ENCODE data around the gene NANP.
"Not testable (repeated sequence)": the region's sequence is repeated elsewhere in the genome, so short reads cannot be mapped to it uniquely, and the experiment has no call there.

The NANP gene

DNA sequence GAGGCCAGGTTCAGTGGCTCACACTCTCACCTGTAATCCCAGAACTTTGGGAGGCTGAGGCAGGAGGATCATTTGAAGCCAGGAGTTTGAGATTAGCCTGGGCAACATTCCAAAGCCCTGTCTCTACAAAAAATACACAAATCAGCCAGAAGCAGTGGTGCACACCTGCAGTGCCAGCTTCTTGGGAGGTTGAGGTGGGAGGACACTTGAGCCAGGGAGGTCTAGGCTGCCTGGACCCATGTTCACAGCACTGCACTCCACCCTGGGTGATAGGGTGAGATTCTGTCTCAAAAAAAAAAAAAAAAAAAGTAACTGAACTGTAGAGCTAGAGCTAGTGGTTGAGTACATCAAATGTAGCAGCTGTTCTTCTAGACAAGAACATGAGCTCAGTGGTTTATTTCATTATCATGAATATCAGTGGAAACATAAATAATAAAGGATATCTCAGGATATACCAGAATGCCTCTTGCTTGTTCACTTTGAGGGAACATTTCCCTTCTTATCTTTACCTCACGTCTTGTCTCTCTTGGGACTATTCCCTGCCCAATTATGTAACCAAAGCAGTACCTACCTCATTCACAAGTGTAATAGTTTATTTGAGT is 17.6 kb downstream of the NANP start:
- TF ChIP-seq, protein P1, sequence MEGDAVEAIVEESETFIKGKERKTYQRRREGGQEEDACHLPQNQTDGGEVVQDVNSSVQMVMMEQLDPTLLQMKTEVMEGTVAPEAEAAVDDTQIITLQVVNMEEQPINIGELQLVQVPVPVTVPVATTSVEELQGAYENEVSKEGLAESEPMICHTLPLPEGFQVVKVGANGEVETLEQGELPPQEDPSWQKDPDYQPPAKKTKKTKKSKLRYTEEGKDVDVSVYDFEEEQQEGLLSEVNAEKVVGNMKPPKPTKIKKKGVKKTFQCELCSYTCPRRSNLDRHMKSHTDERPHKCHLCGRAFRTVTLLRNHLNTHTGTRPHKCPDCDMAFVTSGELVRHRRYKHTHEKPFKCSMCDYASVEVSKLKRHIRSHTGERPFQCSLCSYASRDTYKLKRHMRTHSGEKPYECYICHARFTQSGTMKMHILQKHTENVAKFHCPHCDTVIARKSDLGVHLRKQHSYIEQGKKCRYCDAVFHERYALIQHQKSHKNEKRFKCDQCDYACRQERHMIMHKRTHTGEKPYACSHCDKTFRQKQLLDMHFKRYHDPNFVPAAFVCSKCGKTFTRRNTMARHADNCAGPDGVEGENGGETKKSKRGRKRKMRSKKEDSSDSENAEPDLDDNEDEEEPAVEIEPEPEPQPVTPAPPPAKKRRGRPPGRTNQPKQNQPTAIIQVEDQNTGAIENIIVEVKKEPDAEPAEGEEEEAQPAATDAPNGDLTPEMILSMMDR (IDR thresholded peaks at IDR 0.05; ENCODE audit: low read depth, low read length, missing control alignments), result no peak
- DNase-seq (ENCODE audit: low read depth), result no peak
- H3K4me3 ChIP-seq (ENCODE audit: low read depth, low read length), result no peak overlapping the region

DNA sequence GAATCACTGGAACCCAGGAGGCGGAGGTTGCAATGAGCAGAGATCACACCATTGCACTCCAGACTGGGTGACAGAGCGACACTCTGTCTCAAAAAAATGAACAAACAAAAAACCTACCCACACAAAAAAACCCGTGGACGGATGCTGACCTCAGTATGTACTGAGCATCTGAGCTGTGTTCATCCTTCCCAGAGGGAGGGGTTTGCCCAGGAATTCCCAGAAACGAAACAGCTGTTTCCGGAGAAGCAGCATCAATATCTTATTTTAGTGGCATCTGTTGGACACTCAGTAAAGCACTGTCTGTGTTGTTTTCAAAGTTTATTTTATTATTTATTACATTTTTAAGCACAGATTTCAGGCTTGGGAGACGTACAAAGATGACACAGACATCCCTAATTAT is 18.7 kb downstream of the NANP start:
- H3K4me3 ChIP-seq (ENCODE audit: low read depth, low read length), result no peak overlapping the region
- DNase-seq (ENCODE audit: low read depth), result no peak
- TF ChIP-seq, protein P1 (IDR thresholded peaks at IDR 0.05; ENCODE audit: low read depth, low read length, missing control alignments), result no peak

GRCh38 chr20:25604611-25605010 is 19.2 kb downstream of the NANP start:
- TF ChIP-seq, protein P1 (IDR thresholded peaks at IDR 0.05; ENCODE audit: low read depth, low read length, missing control alignments), result no peak
- DNase-seq (ENCODE audit: low read depth), result no peak
- H3K4me3 ChIP-seq (ENCODE audit: low read depth, low read length), result no peak overlapping the region

- not testable (repeated sequence) for H3K4me3 ChIP-seq (ENCODE audit: low read depth, low read length); DNase-seq (ENCODE audit: low read depth)
Observed at GRCh38 chr20:25602914-25603309, 20.9 kb downstream of the NANP start.

DNA sequence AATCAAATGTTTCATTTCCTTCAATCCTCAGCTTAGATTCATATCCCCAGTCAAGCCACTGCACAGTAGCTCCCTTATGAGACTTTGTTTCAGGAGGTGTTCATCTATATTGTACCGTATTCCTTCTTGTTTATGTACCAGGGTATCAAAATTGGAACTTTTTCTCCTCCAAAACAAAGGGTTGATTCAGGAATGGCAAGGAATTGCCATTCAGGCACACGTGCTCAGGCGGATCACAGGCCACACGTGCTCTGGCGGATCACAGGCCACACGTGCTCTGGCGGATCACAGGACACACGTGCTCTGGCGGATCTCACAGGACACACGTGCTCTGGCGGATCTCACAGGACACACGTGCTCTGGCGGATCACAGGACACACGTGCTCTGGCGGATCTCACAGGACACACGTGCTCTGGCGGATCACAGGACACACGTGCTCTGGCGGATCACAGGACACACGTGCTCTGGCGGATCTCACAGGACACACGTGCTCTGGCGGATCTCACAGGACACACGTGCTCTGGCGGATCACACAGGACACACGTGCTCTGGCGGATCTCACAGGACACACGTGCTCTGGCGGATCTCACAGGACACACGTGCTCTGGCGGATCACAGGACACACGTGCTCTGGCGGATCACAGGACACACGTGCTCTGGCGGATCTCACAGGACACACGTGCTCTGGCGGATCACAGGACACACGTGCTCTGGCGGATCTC is 21.5 kb downstream of the NANP start:
- DNase-seq (ENCODE audit: low read depth); H3K4me3 ChIP-seq (ENCODE audit: low read depth, low read length): not testable (repeated sequence)

- TF ChIP-seq, protein P1 (IDR thresholded peaks at IDR 0.05; ENCODE audit: low read depth, low read length, missing control alignments), result no peak
- no peak for DNase-seq (ENCODE audit: low read depth)
- no peak overlapping the region for H3K4me3 ChIP-seq (ENCODE audit: low read depth, low read length)
Observed at GRCh38 chr20:25601659-25602058, 22.2 kb downstream of the NANP start.

DNA sequence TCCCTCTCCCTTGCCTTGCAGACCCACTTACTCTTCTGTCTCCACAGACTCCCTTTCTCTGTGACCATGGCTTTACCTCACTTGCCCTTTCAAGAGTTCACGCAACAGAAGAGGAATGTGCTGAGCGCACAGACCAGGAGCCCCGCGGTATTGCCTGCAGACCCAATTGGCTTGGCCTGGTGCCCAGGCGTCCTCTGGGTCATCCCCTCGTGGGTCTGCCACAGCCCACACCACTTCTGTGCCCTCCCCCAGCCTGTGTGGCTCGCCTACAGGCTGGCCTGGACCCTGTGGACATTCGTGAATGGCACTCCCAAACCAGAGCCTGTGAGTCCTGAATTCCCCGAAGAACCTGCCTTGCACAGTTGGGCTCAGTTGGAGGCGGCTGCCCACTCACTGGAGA is 23.2 kb downstream of the NANP start:
- DNase-seq (ENCODE audit: low read depth), result no peak
- TF ChIP-seq, protein P1 (IDR thresholded peaks at IDR 0.05; ENCODE audit: low read depth, low read length, missing control alignments), result no peak
- no peak overlapping the region for H3K4me3 ChIP-seq (ENCODE audit: low read depth, low read length)
